T-helper 1 cell treated with Interleukin-12 subunit alpha and Interleukin-12 subunit beta and Interleukin-4 antibody, amounts not matched to agents 30 μg/mL and 1 μg/mL, for 36 hours (primary cell): Measurements from ENCODE around the gene DZIP1L.
A peak's percentile ranks its signal among the peaks of the same experiment; 100 is the strongest.
"Not testable (repeated sequence)": the region's sequence is repeated elsewhere in the genome, so short reads cannot be mapped to it uniquely, and the experiment has no call there.

Experiments used
- H3K27ac Mint-ChIP-seq: one replicate; pipeline ENCODE4 v1.8.0; 2021; ENCODE audit warnings: mild to moderate bottlenecking, mixed read lengths
- H3K27me3 Mint-ChIP-seq: one replicate; pipeline ENCODE4 v1.8.0; 2021; ENCODE audit warnings: low read depth, mixed read lengths
- H3K36me3 Mint-ChIP-seq: one replicate; pipeline ENCODE4 v1.8.0; 2021; ENCODE audit warnings: low read depth, mixed read lengths
- H3K4me1 Mint-ChIP-seq: one replicate; pipeline ENCODE4 v1.8.0; 2021; ENCODE audit warnings: low read depth, mixed read lengths
- H3K4me3 Mint-ChIP-seq: one replicate; pipeline ENCODE4 v1.8.0; 2021; ENCODE audit warnings: mild to moderate bottlenecking, moderate library complexity, mixed read lengths
- H3K9me3 Mint-ChIP-seq: one replicate; pipeline ENCODE4 v1.8.0; 2021; ENCODE audit warnings: mixed read lengths

The DZIP1L gene

DNA sequence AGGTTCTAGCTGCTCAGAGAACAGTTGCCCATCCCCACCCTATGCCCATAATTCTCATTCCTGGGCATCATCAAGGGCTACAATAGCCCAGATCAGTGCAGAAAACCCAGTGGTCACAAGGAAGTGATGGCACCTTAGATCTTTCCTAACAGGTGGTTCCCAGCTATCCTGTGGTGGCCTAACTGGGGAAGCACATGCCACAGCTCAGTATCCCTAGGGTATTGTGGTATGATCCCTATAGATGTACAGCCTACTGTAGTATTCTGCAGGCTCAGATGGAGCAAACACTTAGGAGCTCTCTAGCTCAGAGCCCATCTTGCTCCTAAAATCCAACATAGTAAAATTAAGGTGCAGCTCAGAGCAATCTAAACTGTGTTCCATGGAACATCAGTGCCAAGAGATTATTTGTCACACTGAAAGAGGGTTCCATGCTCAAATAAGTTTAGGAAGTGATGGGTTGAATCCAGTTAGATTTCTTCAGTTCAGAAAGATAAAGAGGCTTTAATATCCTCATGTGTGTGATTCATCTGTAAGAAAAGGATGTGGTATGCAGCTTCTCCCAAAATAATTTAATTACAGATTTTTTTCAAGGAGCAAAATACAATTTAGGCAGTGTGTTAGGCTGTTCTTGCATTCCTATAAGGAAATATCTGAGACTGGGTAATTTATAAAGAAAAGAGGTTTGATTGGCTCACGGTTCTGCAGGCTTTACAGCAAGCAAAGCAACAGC, 12.4 kb upstream of the DZIP1L start:
- Mint-ChIP-seq H3K36me3 (no peaks in the 10 kb centered on the region), H3K27ac (no peak overlapping the region), H3K27me3 (peaks cover 21% of the 10 kb centered on the region), H3K9me3 (no peaks in the 10 kb centered on the region), H3K4me1 (no peaks in the 10 kb centered on the region), H3K4me3 (no peak overlapping the region)

GRCh38 chr3:138125548-138126221, 10.3 kb upstream of the DZIP1L start:
- H3K36me3 Mint-ChIP-seq, result no peaks in the 10 kb centered on the region
- H3K4me3 Mint-ChIP-seq, result no peak overlapping the region
- H3K27me3 Mint-ChIP-seq, result peaks cover 9% of the 10 kb centered on the region
- H3K9me3 Mint-ChIP-seq, result no peaks in the 10 kb centered on the region
- H3K4me1 Mint-ChIP-seq, result no peaks in the 10 kb centered on the region
- H3K27ac Mint-ChIP-seq, result no peak overlapping the region

DNA sequence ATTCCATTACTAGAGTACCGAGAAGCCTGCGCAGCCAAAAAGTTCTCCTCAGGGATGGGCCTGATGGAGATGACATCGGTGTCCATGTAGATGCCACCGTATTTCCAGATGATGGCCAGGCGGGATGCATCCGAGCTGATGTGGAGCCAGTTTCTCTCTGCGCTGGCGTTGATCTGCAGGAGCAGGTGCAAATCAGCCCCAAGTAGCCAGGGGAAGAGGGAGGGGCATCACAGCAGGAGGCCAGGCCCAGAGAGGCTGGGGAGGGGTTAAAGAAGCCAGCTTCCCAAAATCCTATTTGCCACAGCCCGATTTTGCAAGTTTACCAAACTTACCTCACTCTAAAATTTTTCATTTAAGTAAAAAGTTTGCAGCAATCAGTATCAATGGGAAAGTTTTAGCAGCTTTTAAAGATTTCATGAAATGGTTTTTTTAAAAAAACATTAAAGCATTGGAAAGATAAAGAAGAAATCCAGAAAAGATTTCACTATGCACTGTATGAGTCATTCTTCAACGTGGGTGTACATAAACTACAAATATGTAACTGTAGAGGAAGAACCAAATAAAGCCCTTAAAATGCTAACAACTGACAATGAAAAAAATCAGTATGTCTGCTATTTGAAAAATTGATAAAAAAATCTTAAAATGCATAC, 9.4 kb upstream of the DZIP1L start:
- H3K27ac Mint-ChIP-seq, result no peak overlapping the region
- H3K4me1 Mint-ChIP-seq, result no peaks in the 10 kb centered on the region
- H3K27me3 Mint-ChIP-seq, result peaks cover 9% of the 10 kb centered on the region
- no peaks in the 10 kb centered on the region for H3K36me3 Mint-ChIP-seq
- no peak overlapping the region for H3K4me3 Mint-ChIP-seq
- no peaks in the 10 kb centered on the region for H3K9me3 Mint-ChIP-seq

DNA sequence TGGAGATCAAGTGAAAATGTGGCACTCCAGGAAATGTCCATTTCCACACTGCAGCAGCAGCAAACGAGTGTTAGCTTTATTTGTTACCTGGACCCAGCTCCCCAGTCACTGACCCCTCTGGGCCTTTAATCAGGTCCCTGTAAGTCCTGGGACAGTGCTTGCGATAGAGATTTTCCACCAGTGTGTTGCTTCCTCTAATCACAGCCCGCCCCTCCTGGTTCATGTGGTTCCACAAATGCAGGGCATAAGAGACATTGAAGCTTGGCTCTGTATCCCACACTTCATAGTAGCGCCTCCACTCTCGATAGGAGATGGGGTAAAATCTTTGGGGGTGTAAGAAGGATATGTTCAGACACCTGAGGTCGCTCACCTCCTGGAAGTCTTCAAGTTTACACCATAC, 8.8 kb upstream of the DZIP1L start:
- Mint-ChIP-seq H3K36me3 (no peaks in the 10 kb centered on the region), H3K27me3 (peaks cover 9% of the 10 kb centered on the region), H3K4me3 (no peak overlapping the region), H3K27ac (no peak overlapping the region), H3K4me1 (no peaks in the 10 kb centered on the region), H3K9me3 (no peaks in the 10 kb centered on the region)

GRCh38 chr3:138119423-138119766, 4.0 kb upstream of the DZIP1L start:
- Mint-ChIP-seq H3K9me3 (no peaks in the 10 kb centered on the region), H3K4me3 (no peak overlapping the region), H3K36me3 (no peaks in the 10 kb centered on the region), H3K27me3 (peaks cover 35% of the 10 kb centered on the region), H3K4me1 (peaks cover 3% of the 10 kb centered on the region), H3K27ac (no peak overlapping the region)

DNA sequence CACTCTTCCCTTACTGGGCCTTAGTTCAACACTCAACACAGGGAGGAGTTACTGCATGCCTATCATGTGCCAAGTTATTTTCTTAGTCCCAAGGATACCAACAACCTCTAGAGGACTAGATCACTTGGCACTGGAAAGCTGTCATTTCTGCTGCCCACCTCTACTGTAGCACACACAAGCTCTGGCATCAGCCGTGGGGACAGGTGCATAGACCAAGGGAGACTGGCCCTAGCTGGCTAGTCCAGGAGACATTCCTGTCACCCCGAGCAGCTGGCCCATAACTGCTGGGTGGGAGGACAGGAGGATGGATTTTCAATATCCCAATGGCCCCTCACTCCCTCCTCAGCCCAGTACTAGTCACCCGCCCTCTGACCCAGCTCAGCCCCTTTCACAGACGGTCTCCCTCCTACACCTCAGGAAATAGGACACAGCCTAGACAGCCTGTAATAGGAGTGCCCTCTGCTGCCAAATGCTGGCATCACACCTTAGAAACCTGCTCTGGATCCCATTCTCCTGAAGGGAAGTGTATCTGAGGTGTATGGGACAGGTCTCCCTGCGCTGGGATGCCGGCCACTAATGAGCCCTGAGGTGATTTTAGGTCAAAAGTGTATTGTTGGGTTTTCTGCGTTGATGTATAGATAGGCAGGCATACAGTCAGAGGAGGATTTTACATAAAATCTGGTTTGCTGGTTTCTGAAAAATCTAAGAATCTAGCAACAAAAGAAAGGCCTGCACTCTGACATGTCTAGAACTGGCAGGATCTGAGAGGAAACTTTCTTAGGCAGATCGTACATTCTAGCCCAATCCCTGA, 3.4 kb upstream of the DZIP1L start:
- Mint-ChIP-seq H3K9me3 (no peaks in the 10 kb centered on the region), H3K27me3 (peaks cover 40% of the 10 kb centered on the region)

DNA sequence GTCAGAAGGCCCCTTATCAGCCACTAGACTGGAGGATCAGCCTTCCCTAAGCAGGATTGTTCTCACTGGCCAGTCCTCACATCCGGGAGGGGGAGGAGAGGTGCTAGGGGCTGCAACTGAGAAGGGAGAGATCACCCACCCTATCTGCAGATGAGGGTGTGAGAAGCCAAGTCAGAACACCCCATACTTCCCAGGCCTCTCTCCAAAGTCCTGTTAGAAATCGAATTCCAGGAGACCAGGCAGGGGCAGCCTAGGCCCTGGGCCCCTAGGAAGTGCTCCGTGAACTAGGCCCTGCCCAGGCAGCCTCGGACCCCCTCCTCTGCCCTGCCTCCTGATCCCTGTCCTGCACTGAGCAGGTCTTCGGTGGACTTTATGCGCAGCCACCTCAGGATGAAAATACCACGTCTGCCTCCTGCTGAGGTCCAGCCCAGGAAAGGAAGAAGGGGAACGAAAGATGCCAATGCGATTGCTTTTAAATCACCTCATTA, 933 bp downstream of the DZIP1L start:
- H3K9me3 Mint-ChIP-seq, result no peaks in the 10 kb centered on the region
- no peaks in the 10 kb centered on the region for H3K36me3 Mint-ChIP-seq
- peak overlapping the region; percentile 48 for H3K4me3 Mint-ChIP-seq
- peaks cover 52% of the 10 kb centered on the region for H3K27me3 Mint-ChIP-seq
- no peak overlapping the region for H3K27ac Mint-ChIP-seq
- H3K4me1 Mint-ChIP-seq, result peaks cover 3% of the 10 kb centered on the region

More for the DNA sequence above, 3.4 kb upstream of the DZIP1L start:
- H3K4me1 Mint-ChIP-seq, result peaks cover 3% of the 10 kb centered on the region
- no peak overlapping the region for H3K27ac Mint-ChIP-seq
- no peak overlapping the region for H3K4me3 Mint-ChIP-seq
- H3K36me3 Mint-ChIP-seq, result no peaks in the 10 kb centered on the region

- peaks cover 56% of the 10 kb centered on the region for H3K27me3 Mint-ChIP-seq
- no peaks in the 10 kb centered on the region for H3K9me3 Mint-ChIP-seq
- no peak overlapping the region for H3K27ac Mint-ChIP-seq
- no peaks in the 10 kb centered on the region for H3K36me3 Mint-ChIP-seq
- no peak overlapping the region for H3K4me3 Mint-ChIP-seq
- peaks cover 3% of the 10 kb centered on the region for H3K4me1 Mint-ChIP-seq
Measured at GRCh38 chr3:138113326-138113725, 2.1 kb downstream of the DZIP1L start.

GRCh38 chr3:138112362-138112761, 3.0 kb downstream of the DZIP1L start:
- Mint-ChIP-seq H3K27me3 (peaks cover 55% of the 10 kb centered on the region), H3K9me3 (no peaks in the 10 kb centered on the region), H3K4me3 (no peak overlapping the region), H3K27ac (no peak overlapping the region), H3K36me3 (no peaks in the 10 kb centered on the region), H3K4me1 (peaks cover 3% of the 10 kb centered on the region)

GRCh38 chr3:138105598-138105997, 9.8 kb downstream of the DZIP1L start:
- Mint-ChIP-seq H3K27ac (no peak overlapping the region), H3K4me3 (no peak overlapping the region), H3K27me3 (peaks cover 11% of the 10 kb centered on the region), H3K4me1 (no peaks in the 10 kb centered on the region), H3K36me3 (no peaks in the 10 kb centered on the region), H3K9me3 (no peaks in the 10 kb centered on the region)

- H3K27ac Mint-ChIP-seq, result no peak overlapping the region
- H3K27me3 Mint-ChIP-seq, result peaks cover 2% of the 10 kb centered on the region
- no peaks in the 10 kb centered on the region for H3K36me3 Mint-ChIP-seq
- no peaks in the 10 kb centered on the region for H3K9me3 Mint-ChIP-seq
- no peak overlapping the region for H3K4me3 Mint-ChIP-seq
- no peaks in the 10 kb centered on the region for H3K4me1 Mint-ChIP-seq
Measured at GRCh38 chr3:138103466-138103865, 11.9 kb downstream of the DZIP1L start.

DNA sequence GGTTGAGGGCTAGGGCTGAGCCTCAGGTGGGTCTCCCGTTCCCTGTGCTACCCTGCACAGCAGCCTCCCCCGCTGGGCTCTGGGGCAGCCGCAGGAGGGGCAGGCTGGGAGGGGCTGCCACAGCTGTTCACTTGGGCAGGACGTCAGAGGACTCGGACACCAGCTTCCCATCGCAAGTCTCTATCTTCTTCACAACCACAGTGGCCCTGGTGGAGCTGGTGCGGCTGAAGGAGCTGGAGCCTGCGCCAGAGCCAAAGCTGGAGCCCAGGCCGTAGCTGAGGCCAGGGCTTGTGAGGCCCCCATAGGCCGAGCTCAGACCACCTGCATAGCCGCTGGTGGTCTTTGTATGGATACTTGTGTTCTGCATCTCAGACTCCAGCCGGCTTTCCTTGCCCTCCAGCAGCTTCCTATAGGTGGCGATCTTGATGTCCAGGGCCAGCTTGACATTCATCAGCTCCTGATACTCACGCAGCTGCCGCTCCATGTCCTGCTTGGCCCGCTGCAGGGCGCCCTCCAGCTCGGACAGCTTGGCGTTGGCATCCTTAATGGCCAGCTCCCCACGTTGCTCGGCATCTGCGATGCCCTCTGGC, 14.0 kb downstream of the DZIP1L start:
- not testable (repeated sequence) for H3K9me3 Mint-ChIP-seq, H3K36me3 Mint-ChIP-seq, H3K27ac Mint-ChIP-seq, H3K27me3 Mint-ChIP-seq, H3K4me1 Mint-ChIP-seq, H3K4me3 Mint-ChIP-seq

GRCh38 chr3:138099417-138099816, 16.0 kb downstream of the DZIP1L start:
- H3K9me3 Mint-ChIP-seq, result no peaks in the 10 kb centered on the region
- no peaks in the 10 kb centered on the region for H3K4me1 Mint-ChIP-seq
- peaks cover 3% of the 10 kb centered on the region for H3K27me3 Mint-ChIP-seq
- H3K27ac Mint-ChIP-seq, result no peak overlapping the region
- no peak overlapping the region for H3K4me3 Mint-ChIP-seq
- no peaks in the 10 kb centered on the region for H3K36me3 Mint-ChIP-seq
